Ovary (tissue), 3 donors: ENCODE data around the gene SLC6A2.

ENCODE experiments used
- EP300 ChIP-seq: sonication (generic); formaldehyde crosslinking; IDR thresholded peaks from one replicate; pipeline ENCODE4 v1.6.1; 2017; ENCODE audit warnings: antibody characterized with exemption
- POLR2A ChIP-seq: fragments of 450-650 bp; IDR thresholded peaks from one replicate; pipeline ENCODE4 v1.6.1; 2017; ENCODE audit warnings: antibody characterized with exemption, mild to moderate bottlenecking, moderate library complexity
- TF ChIP-seq, protein P1 (sequence below), 3 donors: fragments of 450-650 bp in 2 of 3; fragments of 200-600 bp in 1 of 3; IDR thresholded peaks; one replicate each; pipeline versions ENCODE4 v1.5.1 to v1.8.0; 2016 to 2022; ENCODE audit warnings: antibody characterized with exemption in 3 of 3, mild to moderate bottlenecking in 1 of 3
- donor health status: DM: no; HTN: no; CAD: no.

DNA sequence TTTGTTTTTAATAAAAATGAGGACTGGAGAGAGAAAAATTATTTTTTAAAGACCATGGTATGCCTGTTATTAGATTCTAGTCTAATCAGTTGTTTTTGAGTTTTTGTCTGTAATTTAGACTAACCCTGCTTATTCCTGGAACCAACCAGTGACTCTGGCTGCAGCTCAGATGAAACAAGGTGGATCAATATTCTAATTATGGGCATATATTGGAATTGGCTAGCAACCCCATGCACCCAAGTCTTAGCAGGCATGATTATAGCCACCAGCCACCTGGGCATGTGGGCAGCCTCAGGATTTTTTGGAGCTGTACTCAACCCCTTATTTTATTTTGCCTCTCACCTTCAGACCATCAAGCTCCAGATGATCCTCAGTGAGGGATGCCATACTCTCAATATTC lies 21.6 kb upstream of the SLC6A2 start:
- TF ChIP-seq, protein P1, sequence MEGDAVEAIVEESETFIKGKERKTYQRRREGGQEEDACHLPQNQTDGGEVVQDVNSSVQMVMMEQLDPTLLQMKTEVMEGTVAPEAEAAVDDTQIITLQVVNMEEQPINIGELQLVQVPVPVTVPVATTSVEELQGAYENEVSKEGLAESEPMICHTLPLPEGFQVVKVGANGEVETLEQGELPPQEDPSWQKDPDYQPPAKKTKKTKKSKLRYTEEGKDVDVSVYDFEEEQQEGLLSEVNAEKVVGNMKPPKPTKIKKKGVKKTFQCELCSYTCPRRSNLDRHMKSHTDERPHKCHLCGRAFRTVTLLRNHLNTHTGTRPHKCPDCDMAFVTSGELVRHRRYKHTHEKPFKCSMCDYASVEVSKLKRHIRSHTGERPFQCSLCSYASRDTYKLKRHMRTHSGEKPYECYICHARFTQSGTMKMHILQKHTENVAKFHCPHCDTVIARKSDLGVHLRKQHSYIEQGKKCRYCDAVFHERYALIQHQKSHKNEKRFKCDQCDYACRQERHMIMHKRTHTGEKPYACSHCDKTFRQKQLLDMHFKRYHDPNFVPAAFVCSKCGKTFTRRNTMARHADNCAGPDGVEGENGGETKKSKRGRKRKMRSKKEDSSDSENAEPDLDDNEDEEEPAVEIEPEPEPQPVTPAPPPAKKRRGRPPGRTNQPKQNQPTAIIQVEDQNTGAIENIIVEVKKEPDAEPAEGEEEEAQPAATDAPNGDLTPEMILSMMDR (IDR thresholded peaks at IDR 0.05): no peak
- TF ChIP-seq POLR2A (no peak), EP300 (no peak)
